NCI-H2107 (cell line): ENCODE results near the gene SLC35F4.

Experiments used
- DNase-seq: peaks from one replicate; lab custom pipeline; 2025; lab: John Stamatoyannopoulos, UW

Gene SLC35F4

DNA sequence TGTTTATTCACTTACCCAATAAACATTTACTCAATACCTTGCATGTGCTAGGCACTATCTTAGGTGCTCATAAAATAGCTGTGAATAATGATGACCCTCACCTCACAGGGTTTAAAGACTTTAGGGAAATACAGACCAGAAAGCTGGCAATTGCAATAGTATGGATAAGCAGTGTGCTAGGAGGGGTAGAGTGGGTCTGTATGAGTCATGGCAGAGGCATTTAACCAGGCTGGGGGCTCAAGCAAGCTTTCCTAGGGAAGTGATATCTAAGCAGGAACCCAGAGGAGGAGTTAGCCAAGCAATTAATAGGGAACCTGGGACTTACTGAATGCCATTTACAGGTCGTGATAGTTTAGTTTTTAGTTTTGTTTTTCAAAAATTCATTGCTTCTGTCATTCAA lies 248.4 kb downstream of the SLC35F4 start:
- no peak for DNase-seq

DNA sequence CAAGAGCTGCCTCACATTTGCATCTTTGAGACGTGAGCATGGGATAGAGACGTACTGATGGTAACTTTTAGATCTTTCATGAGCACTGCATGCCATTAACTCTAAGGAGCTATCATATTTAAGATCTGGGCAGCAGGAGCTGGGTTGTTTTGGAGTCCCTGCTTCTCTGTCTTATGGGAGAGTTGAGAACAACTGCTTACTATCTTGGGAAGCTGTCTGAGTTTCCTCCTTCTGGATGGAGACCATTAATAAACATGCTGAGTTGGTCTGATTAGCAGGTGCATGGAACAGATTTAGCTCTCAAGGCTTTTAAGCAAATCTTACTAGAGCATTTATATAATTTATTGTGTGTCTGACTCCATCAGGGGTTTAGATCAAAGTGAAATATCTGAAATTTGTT lies 252.9 kb downstream of the SLC35F4 start:
- DNase-seq: no peak

DNA sequence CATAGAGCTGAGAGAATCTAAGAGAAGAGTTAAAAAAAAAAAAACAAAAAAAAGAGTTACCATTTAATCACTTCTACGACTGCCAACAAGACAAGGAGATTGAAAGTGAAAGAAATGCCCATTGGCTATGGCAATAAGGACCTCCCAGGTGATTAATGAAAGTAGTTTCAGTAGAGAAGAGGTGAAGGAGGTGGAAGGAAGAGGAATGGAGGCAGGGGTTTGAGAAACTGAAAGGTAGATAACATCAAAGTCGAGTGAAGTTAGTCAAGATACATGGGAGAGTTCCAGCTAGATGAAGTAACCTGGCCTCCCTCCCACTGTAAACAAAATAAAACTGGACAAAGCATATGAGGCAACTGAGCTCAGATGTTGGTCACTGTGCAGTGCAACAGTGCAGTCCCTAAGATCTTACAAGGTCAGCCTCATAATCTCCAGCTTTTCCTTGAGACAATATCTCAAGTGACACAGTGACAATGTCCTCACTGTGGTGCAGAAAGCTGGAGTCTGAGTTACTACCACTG lies 254.3 kb downstream of the SLC35F4 start:
- DNase-seq: no peak

DNA sequence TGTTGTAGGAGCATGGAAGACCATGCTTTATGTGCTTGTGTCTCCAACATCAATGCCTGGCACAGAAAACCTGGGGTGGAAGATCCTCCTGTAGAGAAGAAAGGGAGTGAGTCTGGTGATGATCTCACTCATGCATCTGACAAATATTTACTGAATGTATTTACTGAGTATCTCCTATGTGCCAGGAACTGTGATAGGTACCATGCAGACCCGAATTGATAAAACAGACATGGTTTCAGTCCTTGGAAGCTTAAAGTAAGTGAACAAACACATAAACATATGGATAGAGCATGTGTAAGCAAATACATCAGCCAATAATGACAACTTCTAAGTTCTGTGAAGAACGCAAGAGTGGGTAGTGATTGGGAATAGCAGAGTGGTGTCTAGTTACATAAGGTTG lies 255.3 kb downstream of the SLC35F4 start:
- DNase-seq: no peak

DNA sequence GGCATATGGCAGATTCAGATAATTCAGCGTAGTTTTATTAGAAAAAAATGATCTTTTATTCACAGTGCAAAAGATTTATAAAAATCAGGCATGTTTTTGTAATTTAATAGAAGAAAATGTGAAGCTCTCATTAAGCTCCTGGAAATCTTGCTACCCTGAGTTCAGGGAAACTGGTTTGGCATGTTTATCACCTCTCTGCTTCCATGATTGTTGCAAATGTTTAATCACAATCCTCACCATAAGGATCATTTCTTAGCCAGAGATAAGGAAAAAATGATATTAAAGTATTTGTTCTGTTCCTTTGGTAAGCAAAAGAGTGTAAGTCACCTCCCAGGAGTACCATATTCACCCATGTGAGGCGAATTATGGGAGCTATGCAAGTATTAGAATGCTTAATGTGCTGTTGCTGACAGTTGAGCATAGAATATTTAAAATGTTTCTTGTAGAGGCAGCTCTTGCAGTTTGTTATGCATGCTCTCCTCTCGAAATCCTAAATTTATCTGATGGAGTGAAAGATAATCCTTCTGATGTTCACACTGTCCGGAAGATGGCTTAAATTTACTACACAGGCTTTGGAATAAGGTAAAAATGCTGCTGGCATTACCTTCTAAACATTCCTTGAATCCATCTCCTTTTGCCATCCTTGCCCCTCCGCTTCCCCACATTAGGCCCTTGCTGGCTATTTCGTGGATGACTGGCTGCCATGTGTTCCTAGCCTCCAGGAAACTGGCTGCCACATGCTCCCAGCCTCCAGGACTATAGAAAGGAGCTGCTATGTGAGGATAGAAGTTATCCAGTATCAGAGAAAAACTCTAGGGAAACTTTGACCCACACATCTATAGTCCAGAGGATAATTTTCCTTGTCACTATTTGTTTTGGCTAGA lies 256.5 kb downstream of the SLC35F4 start:
- no peak for DNase-seq

DNA sequence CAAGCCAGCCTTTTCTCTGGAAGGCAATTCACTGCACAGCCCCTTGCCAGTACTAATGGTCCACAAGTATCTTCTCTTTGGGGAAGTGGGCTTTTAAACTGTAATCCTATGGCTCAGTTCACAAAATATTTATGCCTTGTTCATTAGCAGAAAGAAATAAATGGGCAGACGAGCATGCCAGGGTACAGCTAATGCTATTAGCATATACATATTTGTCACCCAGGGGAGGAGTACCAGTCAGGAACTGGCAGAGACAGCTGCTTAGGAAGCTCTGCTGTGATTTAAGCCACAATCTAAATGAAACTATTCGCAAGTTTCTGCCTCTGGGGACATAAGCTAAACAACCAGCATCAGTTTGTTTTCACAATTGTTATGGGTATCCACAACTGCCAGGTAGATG lies 258.8 kb downstream of the SLC35F4 start:
- DNase-seq: no peak

DNA sequence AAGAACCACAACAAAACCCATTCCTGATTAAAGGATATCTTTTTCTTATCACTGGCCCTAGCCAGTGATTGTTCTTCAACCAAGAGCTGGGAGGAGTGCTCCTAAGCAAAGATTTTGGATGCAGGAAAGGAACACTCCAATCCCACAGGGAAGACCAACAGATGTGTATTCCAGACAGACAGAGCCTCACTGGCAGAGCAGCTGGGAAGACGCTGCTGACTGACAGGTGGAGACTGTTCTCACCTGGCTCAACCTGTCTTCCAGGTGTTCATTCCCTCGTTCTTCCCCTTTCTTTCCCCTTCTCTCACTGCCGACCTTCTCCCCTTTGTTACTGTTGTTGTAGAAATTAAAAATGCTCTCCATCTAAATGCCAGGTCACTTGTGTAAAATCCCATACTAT lies 282.5 kb downstream of the SLC35F4 start:
- DNase-seq: no peak

DNA sequence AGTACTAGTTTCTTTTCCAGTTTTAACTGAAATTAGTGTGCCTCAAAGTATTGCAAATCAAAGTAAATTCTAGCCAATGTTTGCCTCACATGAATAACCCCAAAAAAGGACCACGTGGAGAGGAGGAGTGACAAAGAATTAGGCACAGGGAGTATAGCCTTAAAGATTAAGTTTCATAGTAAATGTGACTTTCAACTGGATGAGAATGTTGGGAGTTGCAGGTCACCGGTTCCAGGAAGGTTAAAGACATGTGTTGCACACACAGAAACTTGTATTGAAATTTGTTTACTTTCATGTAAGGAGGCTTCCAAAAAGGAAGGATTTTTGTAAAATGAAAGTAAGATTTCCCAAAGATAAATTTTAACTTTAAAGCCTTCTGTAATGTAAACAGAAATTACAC lies 283.1 kb downstream of the SLC35F4 start:
- no peak for DNase-seq

DNA sequence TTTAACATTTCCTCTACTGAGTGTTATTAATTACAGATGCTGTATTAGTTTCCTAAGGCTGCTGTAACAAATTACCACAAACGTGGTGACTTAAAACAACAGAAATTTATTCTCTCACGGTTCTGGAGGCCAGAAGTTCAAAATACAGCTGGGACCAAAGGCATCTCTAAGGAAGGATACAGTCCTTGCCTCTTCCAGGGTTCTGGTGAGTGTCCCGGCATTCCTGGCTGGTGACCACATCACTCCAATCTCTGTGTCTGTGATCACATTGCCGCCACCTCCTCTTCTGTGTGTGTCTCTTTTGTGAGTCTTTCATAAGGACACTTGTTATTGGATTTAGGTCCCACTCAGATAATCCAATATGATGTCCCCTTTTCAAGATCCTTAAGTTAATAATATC lies 287.1 kb downstream of the SLC35F4 start:
- DNase-seq: no peak

DNA sequence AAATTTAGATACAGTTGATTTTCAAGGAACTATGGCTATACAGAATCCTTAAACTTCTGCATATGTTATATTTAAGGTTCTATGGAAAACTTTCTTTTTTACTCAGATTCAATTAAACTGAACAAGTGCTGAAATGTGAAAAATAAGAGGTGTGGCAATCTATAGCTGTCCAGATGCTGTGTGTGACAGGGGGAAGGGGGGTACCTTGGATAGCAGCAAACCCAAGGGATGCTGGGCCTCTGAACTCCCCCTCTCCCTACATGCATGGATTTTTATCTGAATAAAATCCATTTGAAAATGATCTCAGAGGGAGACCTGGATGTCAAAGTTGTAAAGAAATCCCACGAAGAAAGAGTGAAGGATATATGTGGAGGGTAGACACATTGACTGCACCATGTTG lies 289.4 kb downstream of the SLC35F4 start:
- DNase-seq: no peak

DNA sequence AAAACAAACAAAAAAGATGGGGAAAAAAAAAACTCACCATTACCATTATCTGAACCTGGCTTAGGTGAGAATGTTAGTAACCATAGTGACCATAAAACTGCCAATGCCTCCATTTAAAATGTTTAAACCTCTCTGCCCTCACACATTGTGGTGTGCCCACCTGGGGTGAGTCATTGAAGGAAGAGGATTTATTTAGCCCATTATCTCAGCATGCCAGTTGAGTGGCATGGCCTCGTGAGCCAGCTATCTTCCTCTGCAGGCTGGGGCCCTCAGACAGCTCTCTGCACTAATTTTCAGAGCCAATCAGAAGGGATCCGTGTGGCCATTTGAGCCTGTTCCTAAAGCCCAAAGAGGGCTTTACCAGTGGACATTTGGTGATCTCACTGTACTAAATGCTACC lies 290.4 kb downstream of the SLC35F4 start:
- no peak for DNase-seq

DNA sequence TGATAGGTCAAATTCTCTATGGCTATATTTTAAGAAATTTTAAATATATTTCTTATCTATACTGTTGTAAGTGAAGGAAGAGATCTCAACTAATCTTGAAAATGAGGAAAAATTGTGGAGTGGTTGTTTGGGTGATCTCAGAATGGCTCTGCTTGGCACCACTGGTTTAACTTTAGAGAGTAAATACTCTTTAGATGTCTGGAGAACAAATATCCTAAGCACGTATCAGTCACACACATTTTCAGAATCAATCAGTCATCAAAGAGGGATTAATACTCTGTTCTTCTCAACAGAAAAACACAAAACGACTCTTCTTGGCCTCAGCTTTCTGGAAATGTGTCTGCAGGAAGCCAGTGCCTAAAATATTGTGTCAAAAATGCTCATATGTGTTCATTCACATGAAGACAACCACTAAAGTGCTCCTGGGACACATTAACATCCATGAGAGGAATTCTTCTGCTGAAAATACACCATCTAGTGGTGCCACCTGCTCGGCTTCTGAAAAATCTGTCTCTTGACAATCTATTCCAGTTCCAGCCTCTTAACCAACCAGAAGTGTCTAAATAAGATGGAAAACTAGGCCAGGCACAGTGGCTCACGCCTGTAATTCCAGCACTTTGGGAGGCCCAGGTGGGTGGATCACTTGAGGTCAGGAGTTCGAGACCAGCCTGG lies 291.1 kb downstream of the SLC35F4 start:
- DNase-seq: no peak

DNA sequence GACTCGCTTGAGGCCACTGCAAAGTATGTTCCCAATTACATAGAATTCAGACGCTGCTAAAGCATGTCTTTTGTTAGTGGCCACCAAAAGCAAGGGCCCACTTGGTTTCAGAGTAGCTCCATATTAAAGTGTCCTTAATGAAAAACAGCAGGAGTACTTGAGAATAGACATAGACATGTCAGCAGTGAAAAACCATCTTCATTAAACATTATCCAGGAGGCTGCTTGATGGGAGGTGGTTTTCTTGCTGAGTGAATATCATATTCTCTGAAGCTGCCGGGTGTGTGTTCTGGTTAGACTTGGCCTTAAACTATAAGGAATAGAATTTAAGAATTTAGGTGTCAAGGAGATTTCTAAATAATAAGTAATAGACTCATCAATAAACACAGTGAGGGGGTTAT lies 292.7 kb downstream of the SLC35F4 start:
- no peak for DNase-seq

DNA sequence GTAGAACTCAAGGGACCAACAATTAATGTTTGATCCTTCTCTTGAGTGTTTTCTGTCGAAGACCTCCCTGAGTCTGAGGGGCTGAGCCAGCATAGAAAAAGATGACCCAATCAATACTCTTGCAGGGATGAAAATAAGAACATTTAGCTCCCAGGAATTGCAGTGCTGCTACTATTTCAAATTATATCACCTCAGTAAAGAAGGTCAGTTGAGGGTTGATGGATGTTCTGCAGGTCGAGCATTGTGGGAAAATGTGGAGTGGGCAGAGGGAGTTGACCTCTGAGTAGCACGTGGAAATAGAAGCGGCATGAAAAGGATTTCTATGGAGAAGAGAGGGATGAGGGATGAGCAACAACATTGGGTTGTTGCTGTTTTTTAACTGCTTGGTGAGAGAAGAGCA lies 297.3 kb downstream of the SLC35F4 start:
- DNase-seq: no peak

DNA sequence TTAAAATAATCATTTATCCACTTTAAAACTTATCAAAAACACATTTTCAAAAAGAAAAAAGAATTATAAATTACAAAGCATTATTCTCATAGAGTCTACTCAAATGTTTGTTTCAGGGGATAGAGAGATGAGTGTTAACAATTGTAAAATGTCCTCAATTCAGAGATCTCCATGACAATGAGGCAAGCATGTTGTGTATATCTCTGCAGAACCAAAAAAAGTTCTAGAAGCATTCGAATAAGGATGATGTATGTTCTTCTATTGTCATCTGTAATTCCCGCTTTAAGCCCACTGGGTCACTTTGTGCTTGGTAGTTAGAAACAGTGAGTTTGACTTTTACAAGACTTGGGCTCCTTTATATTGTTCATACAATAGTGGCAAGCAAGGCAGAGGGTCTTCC lies 298.7 kb downstream of the SLC35F4 start:
- no peak for DNase-seq

DNA sequence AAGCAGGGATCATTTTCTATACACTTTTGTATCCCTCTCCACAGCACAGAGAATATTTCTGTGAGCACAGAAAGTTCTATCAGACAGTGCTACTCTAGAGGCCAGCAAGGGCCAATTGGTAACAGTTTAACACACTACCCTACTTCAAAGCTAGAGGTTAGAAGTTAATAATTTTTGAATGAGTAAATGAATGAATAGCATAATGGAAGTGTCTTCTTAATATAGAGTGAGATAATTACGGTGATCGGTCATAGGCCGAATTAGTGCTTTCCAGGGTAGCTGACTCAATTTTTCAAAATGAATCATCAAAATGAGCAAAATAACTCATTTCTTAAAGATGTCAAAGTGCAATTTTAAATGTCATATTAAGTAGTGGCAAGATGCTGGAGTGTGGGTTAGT lies 305.2 kb downstream of the SLC35F4 start:
- DNase-seq: no peak

DNA sequence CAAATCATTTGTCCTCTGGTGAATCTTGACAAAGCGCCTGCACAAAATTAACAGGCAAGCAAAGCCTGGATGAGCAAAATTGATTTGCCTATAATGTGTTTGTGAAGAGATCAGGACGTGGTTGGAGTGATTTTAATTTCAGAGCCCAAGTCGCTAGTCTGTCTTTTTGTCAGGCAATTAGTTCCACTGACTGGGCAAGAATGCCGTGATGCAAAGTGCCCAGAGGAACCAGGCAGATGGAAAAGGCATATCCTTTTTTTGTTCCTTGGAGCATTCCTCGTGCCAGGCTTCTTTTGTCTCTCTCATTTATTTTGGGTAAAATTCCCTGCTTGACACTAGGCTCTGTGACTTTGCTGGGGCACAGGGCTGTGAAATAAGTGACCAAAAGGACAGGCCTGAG lies 306.3 kb downstream of the SLC35F4 start:
- no peak for DNase-seq

DNA sequence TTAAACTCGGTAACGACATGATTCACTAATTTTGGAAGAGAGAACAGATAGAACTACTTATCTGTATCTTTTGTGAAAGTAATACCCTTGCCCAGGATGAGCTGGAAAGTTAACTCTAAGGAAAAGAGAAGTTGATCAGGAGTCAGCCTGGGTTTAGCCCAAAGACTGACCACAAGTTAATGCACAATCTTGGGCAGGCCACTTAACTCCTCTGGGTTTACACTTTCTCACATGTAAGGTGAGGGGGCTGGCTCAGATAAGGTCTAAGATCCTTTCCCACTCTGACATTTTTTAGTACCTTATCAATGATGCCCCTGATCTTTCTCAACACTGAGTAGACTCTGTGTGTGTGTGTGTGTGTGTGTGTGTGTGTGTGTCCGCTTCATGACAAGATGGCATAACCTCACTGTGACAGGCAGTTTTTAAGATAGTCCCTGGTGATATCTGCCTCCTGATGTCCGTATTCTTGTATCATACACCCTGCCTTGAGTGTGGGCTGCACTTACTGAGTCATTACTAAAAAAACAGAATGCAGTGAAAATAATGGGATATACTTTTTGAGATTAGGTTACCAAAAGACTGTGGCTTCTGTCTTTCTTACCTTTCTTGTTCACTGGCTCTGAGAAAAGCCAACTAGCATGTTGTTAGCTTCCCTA lies 316.0 kb downstream of the SLC35F4 start:
- no peak for DNase-seq

DNA sequence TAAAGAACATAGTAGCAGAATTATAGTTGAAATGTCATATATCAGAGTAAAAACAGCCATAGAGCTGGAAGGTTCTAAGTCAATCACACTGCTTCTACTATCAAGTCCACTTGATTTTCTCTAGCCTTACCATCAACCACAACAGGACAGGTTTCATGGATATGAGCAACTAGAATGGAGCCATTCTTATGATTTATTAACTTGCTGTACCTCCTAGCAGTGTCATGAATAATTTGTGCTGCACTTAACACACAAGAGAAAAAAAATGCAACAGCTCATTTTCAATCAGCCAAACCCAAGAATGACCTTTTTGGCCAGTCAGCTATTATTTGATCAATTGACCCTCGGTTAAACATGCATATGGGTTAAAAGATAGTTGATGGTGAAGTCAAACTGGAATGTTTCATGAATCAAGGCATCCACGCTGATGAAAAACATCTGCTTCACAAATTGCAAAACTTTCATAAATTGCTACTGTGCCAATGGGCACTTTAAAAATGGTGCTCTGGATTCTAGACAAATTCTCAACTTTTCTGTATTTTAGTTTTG lies 316.8 kb downstream of the SLC35F4 start:
- DNase-seq: no peak

DNA sequence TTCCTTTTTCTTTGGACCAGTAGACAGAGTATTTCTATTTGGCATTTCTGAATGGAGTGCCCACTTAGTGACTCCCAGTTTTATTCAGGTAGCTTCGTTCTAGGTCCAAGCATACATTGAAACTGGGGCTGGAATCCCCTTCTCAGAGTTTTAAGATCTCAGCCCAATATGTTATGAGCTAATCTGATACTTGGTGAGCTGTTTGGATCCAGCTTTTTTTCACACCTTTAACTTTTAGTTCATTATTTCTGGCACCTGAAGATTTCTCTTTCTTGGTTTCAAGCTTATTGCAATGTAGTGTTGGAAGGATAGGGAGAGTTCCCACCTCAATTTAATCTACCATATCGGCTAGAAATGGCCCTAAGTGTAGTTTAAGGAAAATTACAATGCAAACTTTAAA lies 318.8 kb downstream of the SLC35F4 start:
- no peak for DNase-seq

DNA sequence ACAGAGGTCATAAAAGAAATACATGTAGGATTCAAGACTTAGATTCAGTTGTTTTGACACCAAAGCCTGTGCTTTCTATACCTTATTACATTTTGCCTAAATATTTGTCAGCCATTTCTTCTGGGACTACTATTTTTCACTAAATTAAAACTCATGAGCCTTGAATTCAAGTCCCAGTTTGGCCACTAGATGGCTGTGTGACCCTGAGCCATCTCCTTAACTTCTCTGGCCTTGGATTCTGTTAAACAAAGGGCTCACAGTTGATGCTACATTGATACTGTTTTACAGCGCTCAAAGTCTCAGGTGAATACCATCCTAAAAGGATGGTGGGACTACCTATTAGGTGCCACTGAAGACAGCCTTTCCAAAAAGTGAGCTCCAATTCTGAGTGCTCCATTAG lies 332.7 kb downstream of the SLC35F4 start:
- no peak for DNase-seq

DNA sequence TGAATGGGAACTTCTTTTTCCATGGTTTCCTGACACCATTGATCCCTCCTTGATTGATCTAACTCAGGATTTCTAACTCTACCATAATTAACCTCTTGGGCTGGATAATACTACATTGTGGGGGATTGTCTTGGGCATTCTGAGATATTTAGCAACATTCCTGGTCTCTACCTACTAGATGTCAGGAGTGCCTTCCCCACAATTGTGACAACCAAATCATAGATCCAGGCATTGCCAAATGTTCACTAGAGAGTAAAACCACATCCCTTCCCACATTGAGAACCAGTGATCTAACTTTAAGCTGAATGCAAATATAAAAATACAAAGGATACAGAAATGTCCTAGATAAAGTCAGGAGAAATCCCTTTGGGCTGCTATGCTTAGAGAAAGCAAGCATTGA lies 335.3 kb downstream of the SLC35F4 start:
- DNase-seq: no peak

DNA sequence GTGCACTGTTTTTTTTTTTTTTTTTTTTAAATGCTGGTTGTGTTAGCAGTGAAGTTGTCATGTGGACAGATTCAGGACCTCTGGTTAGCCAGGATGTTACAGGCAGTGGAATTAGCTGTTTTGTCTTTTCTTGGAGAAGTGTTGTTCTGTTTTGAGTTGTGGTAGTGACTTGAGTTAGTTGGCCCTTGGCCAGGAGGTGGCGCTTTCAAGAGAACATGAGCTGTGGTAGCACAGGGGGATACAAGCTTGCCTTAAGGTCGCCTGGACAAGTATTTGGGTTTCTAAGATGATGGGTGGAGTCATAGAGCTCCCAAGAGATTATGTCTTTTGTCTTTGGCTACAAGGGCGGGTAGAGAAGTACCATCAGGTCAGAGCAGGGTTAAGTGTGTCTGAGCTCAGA lies 338.9 kb downstream of the SLC35F4 start:
- DNase-seq: no peak
